ENCODE results near the gene PKHD1. TPM values are rescaled to one million over a fixed set of nuclear protein-coding genes. Genes with fewer than 3 reads are reported as not detected.

The PKHD1 gene
- polyA plus RNA-seq, 1 of the 3 experiments (the other 2 are of a cell fraction): not detected

GRCh38 chr6:51790946-51791345 lies 296.5 kb downstream of the PKHD1 start:
- Histone ChIP-seq H3K27ac (ENCODE audit: low read depth in 2 of 2, low read length in 1 of 2) (no peak overlapping the region), H3K9me3 (no peaks in the 10 kb centered on the region), H3K9me2 (no peaks in the 10 kb centered on the region), H3K27me3 (ENCODE audit: insufficient read depth) (no peaks in the 10 kb centered on the region), H3K36me3 (replicated peaks in 1 of 2; ENCODE audit: control insufficient read depth in 1 of 2, insufficient read depth in 2 of 2, low read length in 1 of 2) (no peaks in the 10 kb centered on the region), H3K9ac (no peak overlapping the region), H3K4me1 (ENCODE audit: control insufficient read depth in 1 of 2, insufficient read depth in 2 of 2, low read depth in 1 of 2, low read length in 1 of 2) (no peaks in the 10 kb centered on the region), H2AFZ (ENCODE audit: low read depth) (no peak overlapping the region), H3K4me3 (ENCODE audit: low read depth in 2 of 2, low read length in 1 of 2) (no peak overlapping the region), H4K20me1 (ENCODE audit: insufficient read depth) (no peaks in the 10 kb centered on the region), H3K4me2 (no peak overlapping the region), H3K79me2 (ENCODE audit: insufficient read depth) (no peaks in the 10 kb centered on the region), H3F3A (replicated peaks; ENCODE audit: insufficient read depth) (no peaks in the 10 kb centered on the region)
- DNase-seq: no peak
- 55% methylated on average over 5 of the region's 5 CpGs for WGBS (ENCODE audit: low lambda C conversion rate)
- CTCF ChIA-PET: interaction anchor here (1.7 kb wide), 1 partner anchor 10 kb away, joined by 5 read pairs; no protein-coding TSS in a partner anchor
- TF ChIP-seq USF1 (IDR thresholded peaks at IDR 0.05; ENCODE audit: borderline replicate concordance, low read depth) (no peak), USF2 (IDR thresholded peaks at IDR 0.05; ENCODE audit: borderline replicate concordance, low read depth, low read length) (no peak), JUND (IDR thresholded peaks at IDR 0.05) (no peak), YY1 (IDR thresholded peaks at IDR 0.05; ENCODE audit: low read depth) (no peak), NRF1 (IDR thresholded peaks at IDR 0.05; ENCODE audit: low read depth, low read length) (no peak)
- TF ChIP-seq, protein P1, sequence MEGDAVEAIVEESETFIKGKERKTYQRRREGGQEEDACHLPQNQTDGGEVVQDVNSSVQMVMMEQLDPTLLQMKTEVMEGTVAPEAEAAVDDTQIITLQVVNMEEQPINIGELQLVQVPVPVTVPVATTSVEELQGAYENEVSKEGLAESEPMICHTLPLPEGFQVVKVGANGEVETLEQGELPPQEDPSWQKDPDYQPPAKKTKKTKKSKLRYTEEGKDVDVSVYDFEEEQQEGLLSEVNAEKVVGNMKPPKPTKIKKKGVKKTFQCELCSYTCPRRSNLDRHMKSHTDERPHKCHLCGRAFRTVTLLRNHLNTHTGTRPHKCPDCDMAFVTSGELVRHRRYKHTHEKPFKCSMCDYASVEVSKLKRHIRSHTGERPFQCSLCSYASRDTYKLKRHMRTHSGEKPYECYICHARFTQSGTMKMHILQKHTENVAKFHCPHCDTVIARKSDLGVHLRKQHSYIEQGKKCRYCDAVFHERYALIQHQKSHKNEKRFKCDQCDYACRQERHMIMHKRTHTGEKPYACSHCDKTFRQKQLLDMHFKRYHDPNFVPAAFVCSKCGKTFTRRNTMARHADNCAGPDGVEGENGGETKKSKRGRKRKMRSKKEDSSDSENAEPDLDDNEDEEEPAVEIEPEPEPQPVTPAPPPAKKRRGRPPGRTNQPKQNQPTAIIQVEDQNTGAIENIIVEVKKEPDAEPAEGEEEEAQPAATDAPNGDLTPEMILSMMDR (IDR thresholded peaks at IDR 0.05): no peak
- POLR2A ChIA-PET: no interaction called here

DNA sequence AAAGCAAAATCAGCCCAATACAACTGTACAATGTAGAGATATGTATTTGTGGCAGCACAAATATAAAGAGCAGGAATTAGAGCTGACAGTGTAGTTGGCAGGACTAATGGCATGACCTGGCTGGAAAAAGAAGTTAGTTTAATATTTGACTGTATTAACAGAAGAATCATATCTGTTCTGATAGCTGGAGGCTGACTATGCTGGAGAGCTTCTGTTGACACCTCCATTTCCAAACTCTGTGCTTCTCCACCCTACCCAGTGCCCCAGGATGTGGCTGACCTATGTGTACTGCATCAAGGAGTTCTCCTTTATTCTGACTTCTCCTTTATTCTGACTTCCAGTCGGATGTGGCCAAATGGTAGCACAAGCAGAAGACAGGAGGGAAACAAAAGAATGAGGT lies 299.3 kb downstream of the PKHD1 start:
- POLR2A ChIA-PET: no interaction called here
- Histone ChIP-seq H3K9me3 (no peaks in the 10 kb centered on the region), H3K36me3 (replicated peaks in 1 of 2; ENCODE audit: control insufficient read depth in 1 of 2, insufficient read depth in 2 of 2, low read length in 1 of 2) (no peaks in the 10 kb centered on the region), H3F3A (replicated peaks; ENCODE audit: insufficient read depth) (no peaks in the 10 kb centered on the region), H3K4me3 (ENCODE audit: low read depth in 2 of 2, low read length in 1 of 2) (no peak overlapping the region), H3K4me1 (ENCODE audit: control insufficient read depth in 1 of 2, insufficient read depth in 2 of 2, low read depth in 1 of 2, low read length in 1 of 2) (no peaks in the 10 kb centered on the region), H3K27me3 (ENCODE audit: insufficient read depth) (no peaks in the 10 kb centered on the region), H3K9me2 (no peaks in the 10 kb centered on the region), H2AFZ (ENCODE audit: low read depth) (no peak overlapping the region), H4K20me1 (ENCODE audit: insufficient read depth) (no peaks in the 10 kb centered on the region), H3K4me2 (no peak overlapping the region), H3K9ac (no peak overlapping the region), H3K27ac (ENCODE audit: low read depth in 2 of 2, low read length in 1 of 2) (no peak overlapping the region), H3K79me2 (ENCODE audit: insufficient read depth) (no peaks in the 10 kb centered on the region)
- WGBS (ENCODE audit: low lambda C conversion rate): 13% methylated on average over 1 of the region's 1 CpG
- CTCF ChIA-PET: interaction anchor here (1.1 kb wide), 1 partner anchor 13 kb away, joined by 3 read pairs; no protein-coding TSS in a partner anchor
- TF ChIP-seq SMC3 (IDR thresholded peaks at IDR 0.05; ENCODE audit: low read depth, low read length): no peak
- TF ChIP-seq YY1 (IDR thresholded peaks at IDR 0.05; ENCODE audit: low read depth): no peak
- TF ChIP-seq TEAD4 (IDR thresholded peaks at IDR 0.05; ENCODE audit: borderline replicate concordance, insufficient read depth): no peak
- no peak for TF ChIP-seq USF1 (IDR thresholded peaks at IDR 0.05; ENCODE audit: borderline replicate concordance, low read depth)
- TF ChIP-seq RAD21 (IDR thresholded peaks at IDR 0.05; ENCODE audit: low read length): no peak
- TF ChIP-seq, protein P2, sequence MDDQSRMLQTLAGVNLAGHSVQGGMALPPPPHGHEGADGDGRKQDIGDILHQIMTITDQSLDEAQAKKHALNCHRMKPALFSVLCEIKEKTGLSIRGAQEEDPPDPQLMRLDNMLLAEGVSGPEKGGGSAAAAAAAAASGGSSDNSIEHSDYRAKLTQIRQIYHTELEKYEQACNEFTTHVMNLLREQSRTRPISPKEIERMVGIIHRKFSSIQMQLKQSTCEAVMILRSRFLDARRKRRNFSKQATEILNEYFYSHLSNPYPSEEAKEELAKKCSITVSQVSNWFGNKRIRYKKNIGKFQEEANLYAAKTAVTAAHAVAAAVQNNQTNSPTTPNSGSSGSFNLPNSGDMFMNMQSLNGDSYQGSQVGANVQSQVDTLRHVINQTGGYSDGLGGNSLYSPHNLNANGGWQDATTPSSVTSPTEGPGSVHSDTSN (IDR thresholded peaks at IDR 0.05): no peak
- no peak for TF ChIP-seq RCOR1 (IDR thresholded peaks at IDR 0.05; ENCODE audit: low read length)
- no peak for TF ChIP-seq POLR2AphosphoS5 (IDR thresholded peaks at IDR 0.05; ENCODE audit: low read depth, low read length)
- DNase-seq: no peak

All from SK-N-SH (cell line).